Measurements from ENCODE around the gene ENTPD8. TPM values are rescaled to one million over a fixed set of nuclear protein-coding genes. Genes with fewer than 3 reads are reported as not detected.
A peak's percentile ranks its signal among the peaks of the same experiment; 100 is the strongest.

Gene ENTPD8
- total RNA-seq, 1 experiment from 2014 or later = 0.77 TPM

GRCh38 chr9:137452761-137453642 is 11.8 kb upstream of the ENTPD8 start:
- Mint-ChIP-seq H3K4me1 (peaks cover 5 to 14% of the 10 kb centered on the region in 2 experiments; a peak in 3 of 4 replicates), H3K4me3 (peak overlapping the region; percentile 66 to 79), H3K36me3 (ENCODE audit: insufficient read depth in 1 of 3, low read depth in 3 of 3) (peaks cover 0 to 31% (median 15%) of the 10 kb centered on the region in 3 experiments; a peak in 5 of 7 replicates), H3K9me3 (no peaks in the 10 kb centered on the region), H3K27ac (no peak overlapping the region), H3K27me3 (ENCODE audit: low read depth) (no peaks in the 10 kb centered on the region)
- Histone ChIP-seq H3K23ac (ENCODE audit: insufficient read length, low read depth, low read length) (no peak overlapping the region), H2AK5ac (ENCODE audit: insufficient read length, low read length) (no peak overlapping the region), H3K9ac (ENCODE audit: extremely low read depth, insufficient read length, low read length) (no peak overlapping the region), H3K27ac (ENCODE audit: insufficient read length, low read depth, low read length) (no peak overlapping the region), H3K79me2 (ENCODE audit: insufficient read depth, low read length) (no peaks in the 10 kb centered on the region), H3K4ac (ENCODE audit: low read depth, low read length) (no peak overlapping the region), H4K5ac (ENCODE audit: insufficient read length, low read depth, low read length) (no peak overlapping the region), H3K23me2 (ENCODE audit: insufficient read length, low read depth, low read length, poor library complexity, severe bottlenecking) (no peaks in the 10 kb centered on the region), H2BK15ac (ENCODE audit: low read depth, low read length) (no peak overlapping the region), H3K9me3 (ENCODE audit: control insufficient read depth, low read depth, low read length) (no peaks in the 10 kb centered on the region), H4K91ac (ENCODE audit: insufficient read length, low read depth, low read length) (no peak overlapping the region), H3K56ac (ENCODE audit: insufficient read length, low read depth, low read length) (no peak overlapping the region), H3K14ac (ENCODE audit: insufficient read depth, low read length) (no peak overlapping the region), H3K18ac (ENCODE audit: insufficient read length, low read depth, low read length) (no peak overlapping the region), H2BK120ac (ENCODE audit: low read depth, low read length, poor library complexity, severe bottlenecking) (no peak overlapping the region), H3K79me1 (ENCODE audit: insufficient read depth, low read depth, low read length, poor library complexity, severe bottlenecking) (no peaks in the 10 kb centered on the region), H2BK5ac (ENCODE audit: insufficient read length, low read length) (no peak overlapping the region), H4K20me1 (ENCODE audit: control insufficient read depth, insufficient read depth, insufficient read length) (peaks cover 6% of the 10 kb centered on the region), H3K4me2 (ENCODE audit: insufficient read depth, insufficient read length, low read length) (peak overlapping the region; percentile 42), H3K27me3 (ENCODE audit: insufficient read depth, low read length) (no peaks in the 10 kb centered on the region), H3K4me1 (ENCODE audit: insufficient read depth, low read length) (no peaks in the 10 kb centered on the region), H2AFZ (ENCODE audit: low read length) (no peak overlapping the region), H2BK20ac (ENCODE audit: low read depth, low read length, poor library complexity, severe bottlenecking) (no peak overlapping the region), H2BK12ac (ENCODE audit: insufficient read length, low read depth, low read length) (no peak overlapping the region), H4K8ac (replicated peaks; ENCODE audit: insufficient read length, low read depth, low read length) (no peak overlapping the region), H3T11ph (ENCODE audit: low read length) (no peak overlapping the region)
- TF ChIP-seq CTCF (conservative IDR thresholded peaks at IDR 0.05) = no peak
- DNase-seq = no peak
- no CpG with 5 or more reads among the region's 43 CpGs for WGBS (ENCODE audit: extremely low coverage, insufficient read length, low lambda C conversion rate)

Measured in H9 (cell line).